ENCODE results near the gene LGI4.

The LGI4 gene

DNA sequence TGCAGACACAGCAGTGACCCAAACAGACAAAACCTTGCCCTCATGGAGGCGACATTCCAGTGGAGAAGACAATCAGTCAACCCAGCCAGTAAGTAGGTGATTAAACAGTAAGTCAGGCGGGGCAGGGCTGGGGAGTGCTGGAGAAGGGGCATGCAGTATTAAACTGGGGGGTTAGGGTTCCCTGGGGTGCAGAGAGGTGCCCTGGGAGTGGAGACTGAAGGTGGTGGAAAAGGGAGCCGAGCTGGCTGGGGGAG is 50.4 kb downstream of the LGI4 start:
- no peak for DNase-seq

DNA sequence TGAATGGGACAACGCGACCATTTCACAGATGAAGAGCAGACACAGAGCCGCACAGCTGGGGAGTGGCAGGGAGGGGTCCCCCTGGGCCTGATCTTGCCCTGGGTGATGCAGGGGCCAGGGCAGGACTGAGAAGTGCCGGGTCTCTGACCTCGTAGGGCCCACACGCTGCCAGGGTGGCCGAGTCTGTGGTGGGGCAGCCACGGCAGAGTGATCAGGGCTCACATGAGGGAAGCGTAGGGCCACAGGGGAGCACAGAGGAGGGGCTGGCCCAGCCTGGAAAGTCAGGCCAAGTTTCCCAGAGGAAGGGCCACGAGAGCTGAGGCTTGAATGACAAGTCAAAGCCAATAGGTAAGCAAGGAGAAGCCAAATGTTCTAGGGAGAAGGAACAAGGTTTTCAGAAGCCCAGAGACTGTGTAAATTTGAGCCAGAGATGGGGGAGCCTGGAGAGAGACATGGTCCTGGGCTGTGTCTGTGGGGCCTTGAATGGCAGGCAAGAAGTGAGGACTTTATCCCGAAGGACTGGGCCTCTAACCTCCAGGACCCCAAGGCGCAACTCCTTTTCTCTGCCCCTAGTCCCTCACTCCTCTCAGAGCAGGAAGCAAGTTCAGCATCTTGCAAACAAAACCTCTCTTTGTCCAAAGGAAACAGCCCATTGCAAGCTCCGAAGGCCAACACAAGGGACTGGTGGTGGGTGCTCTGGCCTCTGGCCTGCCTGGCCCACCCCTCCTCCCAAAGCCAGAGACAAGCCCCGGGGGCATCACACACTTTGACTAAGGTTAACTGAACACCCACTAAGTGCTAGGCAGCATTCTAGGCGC is 51.0 kb downstream of the LGI4 start:
- DNase-seq: no peak

- no peak for DNase-seq
Measured at GRCh38 chr19:35081201-35081600, 53.7 kb downstream of the LGI4 start.

DNA sequence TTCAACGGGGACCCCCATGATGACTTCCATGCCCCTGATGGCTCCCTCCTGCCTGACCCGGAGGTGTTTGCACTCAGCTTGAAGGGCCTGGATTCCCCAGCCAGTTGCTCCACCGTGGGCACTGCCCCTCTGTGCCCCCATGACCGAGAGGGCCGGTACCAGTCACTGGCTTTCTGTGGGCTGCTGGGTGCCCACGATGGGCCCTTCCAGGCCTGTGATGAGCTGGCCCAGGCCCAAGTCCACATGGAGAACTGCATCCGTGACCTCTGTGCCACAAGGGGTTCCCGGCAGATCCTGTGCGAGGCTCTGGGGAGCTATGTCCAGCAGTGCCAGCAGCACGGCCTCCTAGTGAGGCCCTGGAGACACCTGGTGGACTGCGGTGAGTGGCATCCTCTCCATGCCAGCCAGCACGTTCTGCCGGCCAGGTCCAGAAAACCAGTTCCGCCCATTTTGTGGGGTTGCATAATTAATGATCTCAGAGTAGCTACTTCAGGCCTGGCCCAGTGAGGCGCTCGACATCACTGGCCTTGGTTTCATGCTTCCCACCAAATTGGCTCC is 54.2 kb downstream of the LGI4 start:
- DNase-seq: no peak

GRCh38 chr19:35079826-35080225 is 55.0 kb downstream of the LGI4 start:
- no peak for DNase-seq

DNA sequence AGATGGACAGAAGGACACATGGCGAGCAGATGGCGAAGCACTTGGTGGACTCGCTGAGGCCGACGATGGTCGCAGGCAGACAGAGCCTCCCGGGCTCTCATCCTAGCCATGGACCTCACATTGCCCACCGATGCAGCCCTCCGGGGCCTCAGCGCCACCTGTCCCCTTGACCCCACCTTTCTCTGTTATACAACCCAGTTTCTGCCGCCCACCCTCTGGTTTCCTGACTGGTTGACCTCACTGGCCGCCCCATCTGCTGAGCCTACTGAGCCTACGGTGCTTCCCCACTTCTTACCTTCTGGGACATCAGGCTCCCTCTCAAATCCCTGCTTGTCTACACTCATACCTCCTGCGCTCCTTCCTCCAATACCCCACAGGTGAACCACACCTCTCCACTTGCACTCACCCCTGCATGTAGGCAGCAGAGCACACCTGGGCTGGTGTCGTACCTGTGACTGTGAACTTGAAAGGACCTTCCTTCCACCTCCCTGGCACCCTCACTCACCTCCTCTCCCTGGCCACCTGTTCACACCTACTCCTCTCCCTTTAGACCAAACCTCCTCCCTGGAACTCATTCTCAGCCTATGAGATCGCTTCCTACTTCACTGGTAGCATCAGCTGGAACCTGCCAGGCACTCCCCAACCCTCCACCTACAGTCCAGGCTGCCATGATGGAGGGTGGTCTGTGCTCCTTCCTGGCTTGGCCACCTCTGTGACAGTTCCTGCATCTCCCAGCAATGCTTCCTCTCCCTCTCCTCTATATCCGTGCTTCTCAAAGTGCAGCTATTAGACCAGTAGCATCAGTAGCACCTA is 57.2 kb downstream of the LGI4 start:
- DNase-seq: no peak

DNA sequence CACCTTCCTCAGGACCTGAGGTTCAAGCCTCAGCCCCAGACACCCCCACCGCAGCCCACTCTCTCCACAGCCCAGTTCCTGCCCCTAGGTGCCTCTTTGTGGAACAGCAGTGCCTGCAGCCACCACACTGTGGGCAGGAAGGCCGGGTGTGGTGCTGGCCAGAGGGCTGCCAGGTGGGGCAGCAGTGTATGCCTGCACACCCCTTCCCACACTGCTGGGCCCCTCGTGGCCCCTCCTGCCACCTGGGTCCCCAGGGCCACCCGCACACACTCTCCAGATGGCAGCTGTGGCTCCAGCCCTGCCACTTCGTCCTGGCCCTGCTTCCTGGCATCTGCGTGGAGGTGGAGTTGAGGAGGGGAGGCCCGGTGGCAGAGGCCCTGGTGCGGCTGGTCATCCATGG is 58.2 kb downstream of the LGI4 start:
- DNase-seq: no peak

DNA sequence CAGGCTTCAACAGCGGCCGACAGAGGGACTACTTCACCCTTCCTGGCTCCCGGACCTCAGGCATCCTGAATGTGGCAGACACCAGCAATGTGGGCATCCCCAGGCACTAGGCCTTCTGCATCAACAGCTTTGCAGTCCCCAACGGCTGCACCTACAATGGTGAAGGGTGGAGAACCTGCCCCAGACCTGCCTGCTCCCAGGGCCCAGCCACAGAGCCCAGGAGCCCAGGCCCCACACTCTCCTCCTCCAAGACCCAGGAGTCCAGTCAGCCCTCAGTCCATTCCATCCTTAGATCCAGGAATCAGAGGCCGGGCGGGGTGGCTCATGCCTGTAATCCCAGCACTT is 58.9 kb downstream of the LGI4 start:
- DNase-seq: no peak

DNA sequence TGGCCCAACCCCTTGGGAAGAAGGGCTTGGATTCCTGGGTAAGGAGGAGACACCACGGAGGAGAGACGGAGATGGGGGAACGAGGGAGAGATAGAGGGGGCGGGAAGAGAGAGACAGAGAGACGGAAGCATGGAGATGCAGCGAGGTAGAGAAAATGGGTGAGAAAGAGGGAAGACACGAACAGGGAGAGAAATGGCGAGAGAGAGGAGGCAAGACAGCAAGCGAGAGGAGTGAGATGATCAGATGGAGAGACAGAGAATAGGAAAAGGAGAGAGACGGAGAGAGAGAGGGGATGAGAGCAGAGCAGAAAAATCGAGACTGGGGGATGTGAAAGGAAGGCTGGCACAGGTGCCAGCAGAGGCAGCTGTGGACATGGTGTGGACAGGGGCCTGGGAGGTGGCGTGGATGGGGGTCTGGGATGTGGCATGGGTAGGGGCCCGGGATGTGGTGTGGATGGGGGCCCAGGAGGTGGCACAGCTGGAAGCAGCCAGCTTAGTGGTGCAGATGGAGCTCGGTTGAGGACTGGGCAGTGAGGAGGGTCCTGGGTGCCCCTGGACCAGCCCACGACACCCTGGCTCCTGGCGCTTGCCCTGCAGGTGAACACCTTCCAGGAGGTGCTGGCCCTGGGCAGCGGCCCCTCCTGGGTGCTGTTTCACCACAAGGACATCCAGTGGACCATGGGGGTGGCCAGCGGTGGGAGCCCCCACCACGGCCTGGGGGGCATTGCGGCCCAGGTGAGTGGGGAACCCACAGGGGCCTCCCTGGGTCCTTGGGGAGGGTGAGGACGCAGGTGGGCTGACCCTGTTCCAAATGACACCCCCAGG is 59.4 kb downstream of the LGI4 start:
- DNase-seq: no peak

Data from NCI-H1694 treated with DMSO at 0.1 percent for 48 hours (cell line).